PFSK-1 (cell line): ENCODE data around the gene PANK2.

Experiments used
- POLR2AphosphoS5 ChIP-seq: IDR thresholded peaks from 2 replicates; pipeline ENCODE4 v1.6.1; 2012; ENCODE audit warnings: low read depth, mild to moderate bottlenecking, control low read depth, low read length, moderate library complexity
- SIN3A ChIP-seq: IDR thresholded peaks from 2 replicates; pipeline ENCODE4 v1.6.1; 2012; ENCODE audit warnings: mild to moderate bottlenecking, low read length, moderate library complexity, borderline replicate concordance; ENCODE audit not compliant: insufficient read depth
- TF ChIP-seq, protein P1 (sequence below), 2 experiments: IDR thresholded peaks; 2 replicates each; pipeline versions ENCODE4 v1.6.1 to v1.8.0; 2011 to 2012; ENCODE audit warnings: low read depth in 2 of 2, low read length in 2 of 2, control low read depth in 1 of 2, inconsistent platforms in 1 of 2, mild to moderate bottlenecking in 1 of 2, moderate library complexity in 1 of 2; ENCODE audit not compliant: insufficient read depth in 1 of 2

DNA sequence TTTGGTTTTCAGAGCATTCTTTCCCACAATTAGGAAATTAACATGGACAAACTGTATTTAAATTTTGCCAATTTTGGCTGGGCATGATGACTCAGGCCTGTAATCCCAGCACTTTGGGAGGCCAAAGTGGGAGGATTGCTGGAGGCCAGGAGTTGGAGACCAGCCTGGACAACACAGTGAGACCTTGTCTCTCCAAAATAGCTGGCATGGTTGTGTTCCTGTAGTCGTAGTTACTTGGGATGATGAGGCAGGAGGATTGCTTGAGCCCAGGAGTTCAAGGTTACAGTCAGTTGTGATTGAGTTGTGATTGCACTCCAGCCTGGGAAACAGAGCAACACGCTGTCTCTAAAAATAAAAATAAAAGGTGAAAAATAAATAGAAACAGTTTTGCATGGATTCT is 15.0 kb downstream of the PANK2 start:
- TF ChIP-seq, protein P1, sequence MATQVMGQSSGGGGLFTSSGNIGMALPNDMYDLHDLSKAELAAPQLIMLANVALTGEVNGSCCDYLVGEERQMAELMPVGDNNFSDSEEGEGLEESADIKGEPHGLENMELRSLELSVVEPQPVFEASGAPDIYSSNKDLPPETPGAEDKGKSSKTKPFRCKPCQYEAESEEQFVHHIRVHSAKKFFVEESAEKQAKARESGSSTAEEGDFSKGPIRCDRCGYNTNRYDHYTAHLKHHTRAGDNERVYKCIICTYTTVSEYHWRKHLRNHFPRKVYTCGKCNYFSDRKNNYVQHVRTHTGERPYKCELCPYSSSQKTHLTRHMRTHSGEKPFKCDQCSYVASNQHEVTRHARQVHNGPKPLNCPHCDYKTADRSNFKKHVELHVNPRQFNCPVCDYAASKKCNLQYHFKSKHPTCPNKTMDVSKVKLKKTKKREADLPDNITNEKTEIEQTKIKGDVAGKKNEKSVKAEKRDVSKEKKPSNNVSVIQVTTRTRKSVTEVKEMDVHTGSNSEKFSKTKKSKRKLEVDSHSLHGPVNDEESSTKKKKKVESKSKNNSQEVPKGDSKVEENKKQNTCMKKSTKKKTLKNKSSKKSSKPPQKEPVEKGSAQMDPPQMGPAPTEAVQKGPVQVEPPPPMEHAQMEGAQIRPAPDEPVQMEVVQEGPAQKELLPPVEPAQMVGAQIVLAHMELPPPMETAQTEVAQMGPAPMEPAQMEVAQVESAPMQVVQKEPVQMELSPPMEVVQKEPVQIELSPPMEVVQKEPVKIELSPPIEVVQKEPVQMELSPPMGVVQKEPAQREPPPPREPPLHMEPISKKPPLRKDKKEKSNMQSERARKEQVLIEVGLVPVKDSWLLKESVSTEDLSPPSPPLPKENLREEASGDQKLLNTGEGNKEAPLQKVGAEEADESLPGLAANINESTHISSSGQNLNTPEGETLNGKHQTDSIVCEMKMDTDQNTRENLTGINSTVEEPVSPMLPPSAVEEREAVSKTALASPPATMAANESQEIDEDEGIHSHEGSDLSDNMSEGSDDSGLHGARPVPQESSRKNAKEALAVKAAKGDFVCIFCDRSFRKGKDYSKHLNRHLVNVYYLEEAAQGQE (IDR thresholded peaks at IDR 0.05; ENCODE audit: insufficient read depth in 1 of 2, low read depth in 2 of 2, low read length in 2 of 2) = no peak
- TF ChIP-seq POLR2AphosphoS5 (no peak), SIN3A (no peak)
